GM10266 (cell line): Measurements from ENCODE around the gene GNG7.
"Not testable (repeated sequence)": the region's sequence is repeated elsewhere in the genome, so short reads cannot be mapped to it uniquely, and the experiment has no call there.

ENCODE experiments used
- DNase-seq: peaks from one replicate; pipeline ENCODE4 v3.0.0; 2012; ENCODE audit errors: extremely low spot score
- CTCF ChIP-seq: IDR thresholded peaks from 2 replicates; pipeline ENCODE4 v1.5.1; 2012; ENCODE audit warnings: mild to moderate bottlenecking, low read depth; ENCODE audit not compliant: control insufficient read depth, insufficient read depth; ENCODE audit errors: missing control alignments

GNG7 gene

GRCh38 chr19:2575734-2576481 lies 126.6 kb downstream of the GNG7 start:
- no peak for TF ChIP-seq CTCF
- DNase-seq = no peak

GRCh38 chr19:2574971-2575630 lies 127.4 kb downstream of the GNG7 start:
- no peak for TF ChIP-seq CTCF
- no peak for DNase-seq

GRCh38 chr19:2574478-2574931 lies 128.0 kb downstream of the GNG7 start:
- DNase-seq = no peak
- TF ChIP-seq CTCF = no peak

GRCh38 chr19:2573916-2574315 lies 128.6 kb downstream of the GNG7 start:
- TF ChIP-seq CTCF = no peak

GRCh38 chr19:2572152-2572551 lies 130.3 kb downstream of the GNG7 start:
- DNase-seq = not testable (repeated sequence)

More at GRCh38 chr19:2573916-2574315, 128.6 kb downstream of the GNG7 start:
- DNase-seq = no peak

- no peak for TF ChIP-seq CTCF
- no peak for DNase-seq
These were observed 132.7 kb downstream of the GNG7 start for GRCh38 chr19:2569596-2570465.

- DNase-seq = no peak
- no peak for TF ChIP-seq CTCF
These were observed 134.5 kb downstream of the GNG7 start for GRCh38 chr19:2567996-2568395.
